ENCODE results near the gene PTPRM. TPM values are rescaled to one million over a fixed set of nuclear protein-coding genes. Genes with fewer than 3 reads are reported as not detected.

PTPRM gene
- total and polyA plus RNA-seq, 2 of the 8 experiments (the other 6 are each of a cell fraction or from before 2014, with no cell fraction given): 4.1 to 7.0 TPM

GRCh38 chr18:8290913-8291312 is 723.8 kb downstream of the PTPRM start:
- no peaks in the 10 kb centered on the region for H4K20me1 ChIP-seq (replicated peaks in 1 of 2; ENCODE audit: control insufficient read depth in 1 of 2, insufficient read depth in 2 of 2, low read length in 2 of 2)
- H3K4me2 ChIP-seq (ENCODE audit: insufficient read depth in 1 of 2, low read depth in 2 of 2, low read length in 2 of 2): no peak overlapping the region
- H3K56ac ChIP-seq (replicated peaks; ENCODE audit: insufficient read length, low read depth, low read length): no peak overlapping the region
- H3K36me3 ChIP-seq (ENCODE audit: control insufficient read depth in 2 of 4, insufficient read depth in 4 of 4, low read length in 3 of 4): no peaks in the 10 kb centered on the region
- H2BK5ac ChIP-seq (ENCODE audit: low read depth, low read length): no peak overlapping the region
- H2BK15ac ChIP-seq (ENCODE audit: low read length): no peak overlapping the region
- H3K14ac ChIP-seq (ENCODE audit: insufficient read length): no peak overlapping the region
- WGBS, 2 experiments (ENCODE audit: extremely low coverage in 1 of 2, insufficient coverage in 1 of 2, insufficient read length in 1 of 2, insufficient replicate concordance in 2 of 2, low coverage in 1 of 2, low lambda C conversion rate in 2 of 2, missing lambda C conversion rate in 1 of 2): 76% methylated on average over 1 of the region's 1 CpG; no CpG with 5 or more reads in 1 of the 2 experiments
- no peak overlapping the region for H2BK12ac ChIP-seq (ENCODE audit: low read depth, low read length)
- no peaks in the 10 kb centered on the region for H3K9me3 ChIP-seq (ENCODE audit: insufficient read depth in 2 of 2, low read depth in 1 of 2, low read length in 1 of 2)
- no peak overlapping the region for H2AK5ac ChIP-seq (ENCODE audit: low read depth, low read length)
- H3K4me1 ChIP-seq (replicated peaks in 1 of 4; ENCODE audit: control insufficient read depth in 3 of 4, insufficient read depth in 4 of 4, low read length in 3 of 4): no peaks in the 10 kb centered on the region
- H2AFZ ChIP-seq (ENCODE audit: low read length): no peak overlapping the region
- H3K79me2 ChIP-seq (ENCODE audit: control insufficient read depth in 1 of 2, insufficient read depth in 2 of 2, low read length in 2 of 2): no peaks in the 10 kb centered on the region
- no peak overlapping the region for H3K23ac ChIP-seq (ENCODE audit: insufficient read length)
- no peak overlapping the region for H3K27ac ChIP-seq (ENCODE audit: low read depth, low read length)
- CTCF ChIA-PET (ENCODE audit: partially characterized antibody): interaction anchor here (1.1 kb wide), 1 partner anchor 189 kb away, joined by 3 read pairs; no protein-coding TSS in a partner anchor
- no peak overlapping the region for H3K9ac ChIP-seq (replicated peaks in 1 of 4; ENCODE audit: extremely low read depth in 1 of 4, low read depth in 3 of 4, low read length in 3 of 4)
- POLR2A ChIA-PET (ENCODE audit: partially characterized antibody): no interaction called here
- DNase-seq (ENCODE audit: low read depth in 1 of 2, low spot score in 2 of 2) (no peak), FAIRE-seq (no peak)
- no peak overlapping the region for H3K4ac ChIP-seq (replicated peaks; ENCODE audit: insufficient read length, low read depth, low read length)
- no peak overlapping the region for H2BK120ac ChIP-seq (replicated peaks; ENCODE audit: low read depth, low read length)
- no peak overlapping the region for H4K8ac ChIP-seq (ENCODE audit: extremely low read depth, insufficient read depth, low read length)
- H3K4me3 ChIP-seq (ENCODE audit: extremely low read depth in 1 of 4, insufficient read depth in 2 of 4, low read depth in 3 of 4, low read length in 4 of 4): no peak overlapping the region
- no peak overlapping the region for H4K5ac ChIP-seq (ENCODE audit: insufficient read length, low read depth, low read length)
- no peak overlapping the region for H4K91ac ChIP-seq (replicated peaks; ENCODE audit: insufficient read length, low read length)
- TF ChIP-seq TEAD4 (IDR thresholded peaks at IDR 0.05; ENCODE audit: low read depth, low read length) (no peak), POLR2A (IDR thresholded peaks at IDR 0.05; ENCODE audit: control extremely low read depth in 1 of 2, low read depth in 2 of 2, low read length in 2 of 2) (no peak), CTCF (IDR thresholded peaks at IDR 0.05; ENCODE audit: control extremely low read depth in 1 of 3, insufficient read depth in 1 of 3, low read depth in 1 of 3, low read length in 3 of 3) (no peak), RFX5 (IDR thresholded peaks at IDR 0.05; ENCODE audit: borderline replicate concordance, low read depth, low read length) (no peak), GABPA (IDR thresholded peaks at IDR 0.05; ENCODE audit: borderline replicate concordance, insufficient read depth, low read length) (no peak), TBP (IDR thresholded peaks at IDR 0.05; ENCODE audit: low read depth, low read length) (no peak), BRCA1 (IDR thresholded peaks at IDR 0.05; ENCODE audit: low read depth, low read length) (no peak)
- TF ChIP-seq, protein P1, sequence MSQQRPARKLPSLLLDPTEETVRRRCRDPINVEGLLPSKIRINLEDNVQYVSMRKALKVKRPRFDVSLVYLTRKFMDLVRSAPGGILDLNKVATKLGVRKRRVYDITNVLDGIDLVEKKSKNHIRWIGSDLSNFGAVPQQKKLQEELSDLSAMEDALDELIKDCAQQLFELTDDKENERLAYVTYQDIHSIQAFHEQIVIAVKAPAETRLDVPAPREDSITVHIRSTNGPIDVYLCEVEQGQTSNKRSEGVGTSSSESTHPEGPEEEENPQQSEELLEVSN (IDR thresholded peaks at IDR 0.05): no peak
- H3K18ac ChIP-seq (ENCODE audit: extremely low read depth, low read length): no peak overlapping the region
- no peaks in the 10 kb centered on the region for H3K23me2 ChIP-seq (ENCODE audit: low read depth, low read length)
- H3K27me3 ChIP-seq (replicated peaks in 1 of 4; ENCODE audit: control insufficient read depth in 3 of 4, extremely low read depth in 1 of 4, insufficient read depth in 3 of 4, low read length in 3 of 4): no peaks in the 10 kb centered on the region
- H3K79me1 ChIP-seq (ENCODE audit: low read depth, low read length): no peaks in the 10 kb centered on the region
- no peak overlapping the region for H2BK20ac ChIP-seq (ENCODE audit: low read length)
